ENCODE measurements around the gene GULP1. TPM values are rescaled to one million over a fixed set of nuclear protein-coding genes. Genes with fewer than 3 reads are reported as not detected.

Gene GULP1
- total and polyA plus RNA-seq, 2 of the 13 experiments (the other 11 are each of a cell fraction or from before 2014, with no cell fraction given), result 0.15 TPM; not detected in 1

DNA sequence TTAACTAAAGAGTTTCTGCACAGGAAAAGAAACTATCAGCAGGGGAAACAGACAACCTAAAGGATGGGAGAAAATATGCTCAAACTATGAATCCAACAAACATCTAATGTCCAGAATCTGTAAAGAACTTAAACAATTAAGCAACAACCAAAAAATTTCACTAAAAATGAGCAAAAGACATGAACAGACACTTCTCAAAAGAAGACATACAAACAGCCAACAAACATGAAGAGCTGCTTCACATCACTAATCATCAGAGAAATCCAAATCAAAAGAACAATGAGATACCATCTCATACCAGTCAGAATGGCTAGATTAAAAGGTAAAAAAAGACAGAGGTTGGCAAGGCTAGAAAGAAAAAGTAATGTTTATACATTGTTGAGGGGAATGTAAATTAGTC lies 8.8 kb upstream of the GULP1 start:
- no TSS peak for BruUV-seq (replicated peaks)
- ChIA-PET POLR2A (no interaction called here), CTCF (ENCODE audit: low intra/inter-chr PET ratio, low total read pairs) (no interaction called here)
- Histone ChIP-seq H3K4me3 (replicated peaks in 1 of 3; ENCODE audit: insufficient read depth in 1 of 3, low read depth in 2 of 3, low read length in 3 of 3) (no peak overlapping the region), H3K9me3 (ENCODE audit: low read length) (no peaks in the 10 kb centered on the region), H3K27ac (ENCODE audit: extremely low read length, insufficient read depth, low read length) (no peak overlapping the region), H3K27me3 (ENCODE audit: control insufficient read depth in 1 of 2, insufficient read depth in 2 of 2, low read length in 2 of 2) (0 out of 5 replicates have a peak, but pooled peaks cover 0 to 4% of the 10 kb centered on the region in 2 experiments), H2AFZ (ENCODE audit: low read length) (no peak overlapping the region), H4K20me1 (ENCODE audit: insufficient read depth, low read length) (no peaks in the 10 kb centered on the region), H3K4me2 (ENCODE audit: low read depth, low read length) (no peak overlapping the region), H3K36me3 (replicated peaks in 1 of 2; ENCODE audit: control insufficient read depth in 1 of 2, insufficient read depth in 2 of 2, low read length in 2 of 2) (no peaks in the 10 kb centered on the region), H3K9ac (ENCODE audit: insufficient read depth, low read depth, low read length) (no peak overlapping the region), H3K4me1 (ENCODE audit: insufficient read depth, low read length) (no peaks in the 10 kb centered on the region), H3K79me2 (ENCODE audit: insufficient read depth, low read length) (no peaks in the 10 kb centered on the region)
- FAIRE-seq (no peak), ATAC-seq (no peak), DNase-seq (ENCODE audit: low spot score) (no peak)
- TF ChIP-seq, protein P1, sequence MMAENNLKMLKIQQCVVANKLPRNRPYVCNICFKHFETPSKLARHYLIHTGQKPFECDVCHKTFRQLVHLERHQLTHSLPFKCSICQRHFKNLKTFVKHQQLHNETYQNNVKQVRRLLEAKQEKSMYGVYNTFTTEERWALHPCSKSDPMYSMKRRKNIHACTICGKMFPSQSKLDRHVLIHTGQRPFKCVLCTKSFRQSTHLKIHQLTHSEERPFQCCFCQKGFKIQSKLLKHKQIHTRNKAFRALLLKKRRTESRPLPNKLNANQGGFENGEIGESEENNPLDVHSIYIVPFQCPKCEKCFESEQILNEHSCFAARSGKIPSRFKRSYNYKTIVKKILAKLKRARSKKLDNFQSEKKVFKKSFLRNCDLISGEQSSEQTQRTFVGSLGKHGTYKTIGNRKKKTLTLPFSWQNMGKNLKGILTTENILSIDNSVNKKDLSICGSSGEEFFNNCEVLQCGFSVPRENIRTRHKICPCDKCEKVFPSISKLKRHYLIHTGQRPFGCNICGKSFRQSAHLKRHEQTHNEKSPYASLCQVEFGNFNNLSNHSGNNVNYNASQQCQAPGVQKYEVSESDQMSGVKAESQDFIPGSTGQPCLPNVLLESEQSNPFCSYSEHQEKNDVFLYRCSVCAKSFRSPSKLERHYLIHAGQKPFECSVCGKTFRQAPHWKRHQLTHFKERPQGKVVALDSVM (CRISPR knock-in tag; IDR thresholded peaks at IDR 0.05), result no peak
- TF ChIP-seq ZMYM2 (CRISPR knock-in tag; IDR thresholded peaks at IDR 0.05) (no peak), ZKSCAN1 (IDR thresholded peaks at IDR 0.05; ENCODE audit: low read length) (no peak), ZEB1 (IDR thresholded peaks at IDR 0.05; ENCODE audit: insufficient replicate concordance, low read depth) (no peak), IRF2 (CRISPR knock-in tag; IDR thresholded peaks at IDR 0.05) (no peak), MEF2D (CRISPR knock-in tag; IDR thresholded peaks at IDR 0.05) (no peak), BORCS8-MEF2B (CRISPR knock-in tag; IDR thresholded peaks at IDR 0.05) (no peak), PHB2 (IDR thresholded peaks at IDR 0.05; ENCODE audit: partially characterized antibody) (no peak), ZNF138 (CRISPR knock-in tag; IDR thresholded peaks at IDR 0.05; ENCODE audit: low read depth) (no peak), ATM (IDR thresholded peaks at IDR 0.05; ENCODE audit: borderline replicate concordance) (no peak), NBN (conservative IDR thresholded peaks at IDR 0.05) (no peak)
- TF ChIP-seq, protein P2, sequence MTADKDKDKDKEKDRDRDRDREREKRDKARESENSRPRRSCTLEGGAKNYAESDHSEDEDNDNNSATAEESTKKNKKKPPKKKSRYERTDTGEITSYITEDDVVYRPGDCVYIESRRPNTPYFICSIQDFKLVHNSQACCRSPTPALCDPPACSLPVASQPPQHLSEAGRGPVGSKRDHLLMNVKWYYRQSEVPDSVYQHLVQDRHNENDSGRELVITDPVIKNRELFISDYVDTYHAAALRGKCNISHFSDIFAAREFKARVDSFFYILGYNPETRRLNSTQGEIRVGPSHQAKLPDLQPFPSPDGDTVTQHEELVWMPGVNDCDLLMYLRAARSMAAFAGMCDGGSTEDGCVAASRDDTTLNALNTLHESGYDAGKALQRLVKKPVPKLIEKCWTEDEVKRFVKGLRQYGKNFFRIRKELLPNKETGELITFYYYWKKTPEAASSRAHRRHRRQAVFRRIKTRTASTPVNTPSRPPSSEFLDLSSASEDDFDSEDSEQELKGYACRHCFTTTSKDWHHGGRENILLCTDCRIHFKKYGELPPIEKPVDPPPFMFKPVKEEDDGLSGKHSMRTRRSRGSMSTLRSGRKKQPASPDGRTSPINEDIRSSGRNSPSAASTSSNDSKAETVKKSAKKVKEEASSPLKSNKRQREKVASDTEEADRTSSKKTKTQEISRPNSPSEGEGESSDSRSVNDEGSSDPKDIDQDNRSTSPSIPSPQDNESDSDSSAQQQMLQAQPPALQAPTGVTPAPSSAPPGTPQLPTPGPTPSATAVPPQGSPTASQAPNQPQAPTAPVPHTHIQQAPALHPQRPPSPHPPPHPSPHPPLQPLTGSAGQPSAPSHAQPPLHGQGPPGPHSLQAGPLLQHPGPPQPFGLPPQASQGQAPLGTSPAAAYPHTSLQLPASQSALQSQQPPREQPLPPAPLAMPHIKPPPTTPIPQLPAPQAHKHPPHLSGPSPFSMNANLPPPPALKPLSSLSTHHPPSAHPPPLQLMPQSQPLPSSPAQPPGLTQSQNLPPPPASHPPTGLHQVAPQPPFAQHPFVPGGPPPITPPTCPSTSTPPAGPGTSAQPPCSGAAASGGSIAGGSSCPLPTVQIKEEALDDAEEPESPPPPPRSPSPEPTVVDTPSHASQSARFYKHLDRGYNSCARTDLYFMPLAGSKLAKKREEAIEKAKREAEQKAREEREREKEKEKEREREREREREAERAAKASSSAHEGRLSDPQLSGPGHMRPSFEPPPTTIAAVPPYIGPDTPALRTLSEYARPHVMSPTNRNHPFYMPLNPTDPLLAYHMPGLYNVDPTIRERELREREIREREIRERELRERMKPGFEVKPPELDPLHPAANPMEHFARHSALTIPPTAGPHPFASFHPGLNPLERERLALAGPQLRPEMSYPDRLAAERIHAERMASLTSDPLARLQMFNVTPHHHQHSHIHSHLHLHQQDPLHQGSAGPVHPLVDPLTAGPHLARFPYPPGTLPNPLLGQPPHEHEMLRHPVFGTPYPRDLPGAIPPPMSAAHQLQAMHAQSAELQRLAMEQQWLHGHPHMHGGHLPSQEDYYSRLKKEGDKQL (CRISPR knock-in tag; IDR thresholded peaks at IDR 0.05; ENCODE audit: low read depth), result no peak
- TF ChIP-seq, protein P3, sequence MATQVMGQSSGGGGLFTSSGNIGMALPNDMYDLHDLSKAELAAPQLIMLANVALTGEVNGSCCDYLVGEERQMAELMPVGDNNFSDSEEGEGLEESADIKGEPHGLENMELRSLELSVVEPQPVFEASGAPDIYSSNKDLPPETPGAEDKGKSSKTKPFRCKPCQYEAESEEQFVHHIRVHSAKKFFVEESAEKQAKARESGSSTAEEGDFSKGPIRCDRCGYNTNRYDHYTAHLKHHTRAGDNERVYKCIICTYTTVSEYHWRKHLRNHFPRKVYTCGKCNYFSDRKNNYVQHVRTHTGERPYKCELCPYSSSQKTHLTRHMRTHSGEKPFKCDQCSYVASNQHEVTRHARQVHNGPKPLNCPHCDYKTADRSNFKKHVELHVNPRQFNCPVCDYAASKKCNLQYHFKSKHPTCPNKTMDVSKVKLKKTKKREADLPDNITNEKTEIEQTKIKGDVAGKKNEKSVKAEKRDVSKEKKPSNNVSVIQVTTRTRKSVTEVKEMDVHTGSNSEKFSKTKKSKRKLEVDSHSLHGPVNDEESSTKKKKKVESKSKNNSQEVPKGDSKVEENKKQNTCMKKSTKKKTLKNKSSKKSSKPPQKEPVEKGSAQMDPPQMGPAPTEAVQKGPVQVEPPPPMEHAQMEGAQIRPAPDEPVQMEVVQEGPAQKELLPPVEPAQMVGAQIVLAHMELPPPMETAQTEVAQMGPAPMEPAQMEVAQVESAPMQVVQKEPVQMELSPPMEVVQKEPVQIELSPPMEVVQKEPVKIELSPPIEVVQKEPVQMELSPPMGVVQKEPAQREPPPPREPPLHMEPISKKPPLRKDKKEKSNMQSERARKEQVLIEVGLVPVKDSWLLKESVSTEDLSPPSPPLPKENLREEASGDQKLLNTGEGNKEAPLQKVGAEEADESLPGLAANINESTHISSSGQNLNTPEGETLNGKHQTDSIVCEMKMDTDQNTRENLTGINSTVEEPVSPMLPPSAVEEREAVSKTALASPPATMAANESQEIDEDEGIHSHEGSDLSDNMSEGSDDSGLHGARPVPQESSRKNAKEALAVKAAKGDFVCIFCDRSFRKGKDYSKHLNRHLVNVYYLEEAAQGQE (IDR thresholded peaks at IDR 0.05; ENCODE audit: borderline replicate concordance in 1 of 2, low read depth in 1 of 2, low read length in 2 of 2), result no peak
- in situ Hi-C loops (cut with HindIII; ENCODE audit: extremely low pct_ligation_motif_present, low pct_unique_long_range_greater_than_20kb), result no loop called here
- intact Hi-C loops (cut with micrococcal nuclease; ENCODE audit: unreplicated experiment), result no loop called here

All from HepG2 (cell line).